Stomach (tissue), 9 donors: Measurements from ENCODE around the gene DLX4. TPM values are rescaled to one million over a fixed set of nuclear protein-coding genes. Genes with fewer than 3 reads are reported as not detected.

ENCODE experiments used
- DNase-seq, 2 donors: peaks; one replicate each; pipeline versions ENCODE4 v3.0.0 to v3.0.0-alpha.2; 2013 to 2019
- H3K27ac ChIP-seq, 5 donors: fragments of 200-600 bp in 4 of 5; sonication (generic) in 4 of 5; one replicate each; pipeline ENCODE4 v1.5.1; 2013 to 2019; ENCODE audit warnings: mild to moderate bottlenecking in 1 of 5, moderate library complexity in 1 of 5
- H3K27me3 ChIP-seq, 3 donors: fragments of 200-600 bp; sonication (generic); one replicate each; pipeline ENCODE4 v1.5.1; 2017 to 2019; ENCODE audit warnings: mixed run types in 1 of 3
- H3K36me3 ChIP-seq, 4 donors: fragments of 200-600 bp; sonication (generic); 1 replicate in 3 of 4; 2 replicates in 1 of 4; pipeline ENCODE4 v1.5.1; 2016 to 2019
- H3K4me1 ChIP-seq, 4 donors: fragments of 200-600 bp; sonication (generic); one replicate each; pipeline ENCODE4 v1.5.1; 2016 to 2019
- H3K4me3 ChIP-seq, 4 donors: fragments of 200-600 bp; sonication (generic) in 3 of 4; one replicate each; pipeline ENCODE4 v1.5.1; 2016 to 2019; ENCODE audit warnings: mild to moderate bottlenecking in 1 of 4
- H3K9me3 ChIP-seq, 4 donors: fragments of 200-600 bp; sonication (generic); one replicate each; pipeline ENCODE4 v1.5.1; 2016 to 2019
- EP300 ChIP-seq: sonication (generic); formaldehyde crosslinking; IDR thresholded peaks from one replicate; pipeline ENCODE4 v1.6.1; 2017; ENCODE audit warnings: antibody characterized with exemption
- POLR2A ChIP-seq, 4 donors: fragments of 450-650 bp; IDR thresholded peaks; one replicate each; pipeline ENCODE4 v1.6.1; 2016; ENCODE audit warnings: antibody characterized with exemption in 4 of 4, control low read depth in 2 of 4, mild to moderate bottlenecking in 1 of 4, moderate library complexity in 1 of 4
- POLR2AphosphoS5 ChIP-seq, 3 donors: sonication (generic); formaldehyde crosslinking; IDR thresholded peaks; one replicate each; pipeline ENCODE4 v1.6.1; 2016; ENCODE audit warnings: antibody characterized with exemption in 3 of 3
- WGBS, 5 donors: extraction: QIAGEN DNeasy Blood & Tissue Kit in 3 of 5; methylation state at CpG; one replicate each; pipeline versions ENCODE4 v1.1.5 to v1.1.7; 2013 to 2018; 5-methylcytosine and 5-hydroxymethylcytosine counted together
- intact Hi-C: fragments of 100-400 bp; cut with DNase I; formaldehyde crosslinking; loops from one replicate; pipeline ENCODE4 v1.15.1; 2023; ENCODE audit warnings: low total_unique reads
- polyA plus RNA-seq, 3 donors: library from polyadenylated mRNA; stranded (reverse); fragments of 200-250 nt; gene quantifications; one replicate each; pipeline ENCODE4 v1.2.3, GENCODE V29; 2013
- total RNA-seq, 5 donors: library from RNA; depleted of rRNA; stranded (reverse); fragments of >200 nt; gene quantifications; one replicate each; pipeline versions ENCODE4 v1.1.0 to v1.2.3, GENCODE V29; 2014 to 2016
- TF ChIP-seq, protein P1 (sequence below), 7 experiments: fragments of 450-650 bp in 4 of 7; fragments of 200-600 bp in 3 of 7; sonication (generic) in 3 of 7; IDR thresholded peaks; one replicate each; pipeline ENCODE4 v1.5.1; 2016 to 2019; ENCODE audit warnings: antibody characterized with exemption in 7 of 7, control low read depth in 2 of 7, mild to moderate bottlenecking in 1 of 7
- donor health status: healthy with polysubstance abuse.
- donor health status: Bipolar disorder and iron deficiency.
- donor health status: healthy.

Gene DLX4
- total and polyA plus RNA-seq, 8 donors = 0.31 to 0.40 TPM; not detected in 6

DNA sequence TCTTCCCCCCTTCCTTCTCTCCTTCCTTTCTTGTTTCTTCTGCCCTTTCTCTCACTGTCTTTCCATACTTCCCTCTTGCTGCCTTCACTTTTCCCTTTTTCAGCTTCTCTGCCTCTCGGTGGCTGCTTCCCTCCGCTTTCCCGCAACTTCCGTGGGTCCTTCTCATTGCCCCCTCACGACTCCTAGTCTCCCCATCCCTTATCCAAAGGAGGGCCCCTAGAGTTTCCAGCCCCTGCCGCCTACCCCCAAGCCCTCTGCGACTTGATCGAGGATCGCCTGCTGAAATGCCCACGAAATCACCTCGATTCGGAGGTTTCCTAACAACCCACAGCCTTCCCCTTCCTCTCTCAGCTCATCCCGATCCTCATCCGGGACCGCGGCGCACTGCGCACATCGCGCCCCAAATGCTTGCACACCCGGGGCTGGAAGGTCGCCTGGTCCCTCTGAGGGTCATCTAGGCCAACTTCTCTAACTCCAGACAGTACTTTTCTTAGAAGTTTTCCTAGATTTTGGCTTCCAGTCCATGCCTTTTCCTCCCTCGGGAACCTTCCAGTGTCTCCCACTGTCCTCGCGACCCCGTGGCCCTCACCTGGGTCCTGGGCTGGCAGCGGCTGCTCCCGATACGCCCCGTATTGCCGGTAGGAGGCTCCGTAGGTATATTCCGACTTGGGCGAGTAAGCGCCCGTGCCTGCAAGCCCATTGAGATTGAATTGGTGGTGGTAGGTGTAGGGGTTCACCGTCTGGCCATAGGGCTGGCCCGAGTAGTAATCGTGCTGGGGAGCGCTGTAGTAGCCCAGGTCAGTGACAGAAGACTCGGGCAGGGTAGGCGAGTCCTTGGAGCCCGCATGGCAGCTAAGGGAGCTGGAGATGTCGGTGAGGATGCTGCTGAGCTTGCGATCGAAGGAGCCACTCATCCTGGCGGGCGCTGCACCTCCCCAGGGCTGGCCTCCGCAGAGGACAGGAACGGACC lies 25.4 kb downstream of the DLX4 start:
- H3K27me3 ChIP-seq = peaks cover 8 to 99% (median 88%) of the 10 kb centered on the region in 3 donors
- WGBS, 5 donors = 4 to 8% (median 7%) methylated on average over 47 to 50 of the region's 50 CpGs
- H3K9me3 ChIP-seq = no peaks in the 10 kb centered on the region
- no peak overlapping the region for H3K27ac ChIP-seq
- intact Hi-C loops = loop anchor here (5.0 kb wide), 4 partner anchors 42 to 437 kb away; no protein-coding TSS in a partner anchor
- H3K4me1 ChIP-seq = peaks cover 28 to 46% (median 41%) of the 10 kb centered on the region in 4 donors
- no peak for DNase-seq
- no peaks in the 10 kb centered on the region for H3K36me3 ChIP-seq
- H3K4me3 ChIP-seq = peak overlapping the region; percentile 46 to 55 (median 53)
- TF ChIP-seq POLR2AphosphoS5 (IDR thresholded peaks at IDR 0.05) (no peak), POLR2A (IDR thresholded peaks at IDR 0.05) (no peak), EP300 (no peak)
- TF ChIP-seq, protein P1, sequence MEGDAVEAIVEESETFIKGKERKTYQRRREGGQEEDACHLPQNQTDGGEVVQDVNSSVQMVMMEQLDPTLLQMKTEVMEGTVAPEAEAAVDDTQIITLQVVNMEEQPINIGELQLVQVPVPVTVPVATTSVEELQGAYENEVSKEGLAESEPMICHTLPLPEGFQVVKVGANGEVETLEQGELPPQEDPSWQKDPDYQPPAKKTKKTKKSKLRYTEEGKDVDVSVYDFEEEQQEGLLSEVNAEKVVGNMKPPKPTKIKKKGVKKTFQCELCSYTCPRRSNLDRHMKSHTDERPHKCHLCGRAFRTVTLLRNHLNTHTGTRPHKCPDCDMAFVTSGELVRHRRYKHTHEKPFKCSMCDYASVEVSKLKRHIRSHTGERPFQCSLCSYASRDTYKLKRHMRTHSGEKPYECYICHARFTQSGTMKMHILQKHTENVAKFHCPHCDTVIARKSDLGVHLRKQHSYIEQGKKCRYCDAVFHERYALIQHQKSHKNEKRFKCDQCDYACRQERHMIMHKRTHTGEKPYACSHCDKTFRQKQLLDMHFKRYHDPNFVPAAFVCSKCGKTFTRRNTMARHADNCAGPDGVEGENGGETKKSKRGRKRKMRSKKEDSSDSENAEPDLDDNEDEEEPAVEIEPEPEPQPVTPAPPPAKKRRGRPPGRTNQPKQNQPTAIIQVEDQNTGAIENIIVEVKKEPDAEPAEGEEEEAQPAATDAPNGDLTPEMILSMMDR (IDR thresholded peaks at IDR 0.05) = no peak

DNA sequence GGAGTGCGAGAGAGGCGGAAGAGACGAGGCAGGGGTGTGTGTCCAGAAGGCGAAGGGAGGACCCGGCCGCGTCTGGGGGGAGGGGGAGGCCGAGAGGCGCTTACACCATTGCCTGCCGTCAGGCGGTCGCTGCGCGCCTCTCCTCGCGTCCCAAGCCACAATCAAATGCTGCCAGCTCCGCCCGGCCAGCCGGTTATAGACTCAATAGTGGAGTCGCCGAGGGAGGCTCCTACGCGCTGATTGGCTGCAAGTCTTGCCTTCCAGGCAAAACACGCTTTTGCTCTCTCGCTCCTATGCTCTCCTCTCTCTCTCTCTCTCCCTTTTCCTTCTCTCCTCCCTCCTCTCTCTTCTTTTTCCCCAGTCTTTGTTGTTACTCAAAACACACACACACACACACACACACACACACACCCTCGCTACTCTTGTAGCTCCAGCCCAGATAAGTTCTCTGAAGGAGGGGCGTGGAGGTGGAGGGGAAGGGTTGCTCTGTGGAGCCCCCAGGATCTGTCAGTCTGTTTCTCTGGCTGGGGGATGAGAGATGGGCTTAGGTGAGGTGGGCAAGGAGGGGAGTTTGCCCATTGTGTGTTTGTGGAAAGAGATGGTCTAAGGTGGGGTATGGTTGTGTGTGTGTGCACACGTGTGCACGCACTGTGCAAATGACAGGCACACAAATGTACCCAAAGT lies 26.2 kb downstream of the DLX4 start, which contains the start of gene DLX3:
Gene DLX3 (minus strand): TSS at position 170 of the 684 bp plus-strand sequence. CDS start 226 bp downstream, outside the sequence.
- no peak for TF ChIP-seq EP300
- TF ChIP-seq, protein P1 (IDR thresholded peaks at IDR 0.05) = no peak
- TF ChIP-seq POLR2AphosphoS5 (IDR thresholded peaks at IDR 0.05) = peak in 2 of 3 donors; percentile 47 to 71
- intact Hi-C loops = loop anchor here (5.0 kb wide), 2 partner anchors 43 to 133 kb away; no protein-coding TSS in a partner anchor
- peaks cover 28 to 46% (median 41%) of the 10 kb centered on the region in 4 donors for H3K4me1 ChIP-seq
- H3K9me3 ChIP-seq = no peaks in the 10 kb centered on the region
- 4 to 8% (median 6%) methylated on average over 10 to 29 of the region's 29 CpGs for WGBS, 5 donors
- peak within 1 kb of the TSS; percentile 46 to 55 (median 53) for H3K4me3 ChIP-seq
- no peaks in the 10 kb centered on the region for H3K36me3 ChIP-seq
- H3K27ac ChIP-seq = no peak within 1 kb of the TSS
- DNase-seq = peak; percentile 81 to 92
- H3K27me3 ChIP-seq = peaks cover 8 to 99% (median 85%) of the 10 kb centered on the region in 3 donors

DNA sequence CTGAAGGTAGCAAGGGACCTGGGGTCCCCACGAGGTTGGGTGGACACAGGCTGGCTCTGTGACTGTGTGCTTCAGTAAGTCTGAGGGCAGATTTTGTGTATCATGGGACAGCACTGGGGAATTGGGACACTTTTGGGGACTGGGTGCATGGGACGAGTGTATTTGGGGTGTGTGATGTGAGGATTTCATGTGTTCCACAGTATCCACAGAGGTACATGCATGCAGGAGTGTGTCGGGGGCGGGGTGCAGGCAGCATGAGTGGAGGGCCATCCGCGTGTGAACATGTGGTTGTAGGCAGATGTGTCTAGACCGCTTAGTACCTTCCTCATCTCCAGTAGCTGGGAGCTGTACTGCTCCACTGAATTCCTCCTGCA lies 27.1 kb downstream of the DLX4 start:
- H3K27me3 ChIP-seq = peaks cover 11 to 98% (median 86%) of the 10 kb centered on the region in 3 donors
- 43 to 50% (median 45%) methylated on average over 7 of the region's 7 CpGs for WGBS, 5 donors

More for the DNA sequence above, 27.1 kb downstream of the DLX4 start:
- peaks cover 28 to 46% (median 41%) of the 10 kb centered on the region in 4 donors for H3K4me1 ChIP-seq
- no peak for DNase-seq
- TF ChIP-seq POLR2A (IDR thresholded peaks at IDR 0.05) = no peak
- no peak for TF ChIP-seq EP300
- TF ChIP-seq, protein P1 (IDR thresholded peaks at IDR 0.05) = no peak
- TF ChIP-seq POLR2AphosphoS5 (IDR thresholded peaks at IDR 0.05) = no peak
- intact Hi-C loops = loop anchor here (5.0 kb wide), 2 partner anchors 44 to 134 kb away; no protein-coding TSS in a partner anchor
- no peak overlapping the region for H3K4me3 ChIP-seq
- H3K9me3 ChIP-seq = no peaks in the 10 kb centered on the region
- H3K36me3 ChIP-seq = no peaks in the 10 kb centered on the region
- H3K27ac ChIP-seq = no peak overlapping the region
